NCI-H2196 treated with DMSO at 0.1 percent for 48 hours (cell line): Measurements from ENCODE around the gene CAPN15.

Experiments used
- DNase-seq: peaks from one replicate; lab custom pipeline; 2025; ENCODE audit not compliant: unreplicated experiment; lab: John Stamatoyannopoulos, UW

CAPN15 gene

GRCh38 chr16:540645-541340, 13.3 kb downstream of the CAPN15 start:
- DNase-seq: no peak

GRCh38 chr16:543301-544164, 16.0 kb downstream of the CAPN15 start:
- DNase-seq: no peak

GRCh38 chr16:544517-544916, 17.0 kb downstream of the CAPN15 start:
- DNase-seq: no peak

- peak; percentile 22 for DNase-seq
Measured at GRCh38 chr16:546909-547770, 19.6 kb downstream of the CAPN15 start.

- no peak for DNase-seq
Measured at GRCh38 chr16:548586-548985, 21.1 kb downstream of the CAPN15 start.

- no peak for DNase-seq
Measured at GRCh38 chr16:549544-550263, 22.2 kb downstream of the CAPN15 start.

- no peak for DNase-seq
Measured at GRCh38 chr16:551210-551609, 23.7 kb downstream of the CAPN15 start.

- no peak for DNase-seq
Measured at GRCh38 chr16:552171-552570, 24.7 kb downstream of the CAPN15 start.

- no peak for DNase-seq
Measured at GRCh38 chr16:553601-554296, 26.2 kb downstream of the CAPN15 start.

- no peak for DNase-seq
Measured at GRCh38 chr16:554297-554621, 26.7 kb downstream of the CAPN15 start.

DNA sequence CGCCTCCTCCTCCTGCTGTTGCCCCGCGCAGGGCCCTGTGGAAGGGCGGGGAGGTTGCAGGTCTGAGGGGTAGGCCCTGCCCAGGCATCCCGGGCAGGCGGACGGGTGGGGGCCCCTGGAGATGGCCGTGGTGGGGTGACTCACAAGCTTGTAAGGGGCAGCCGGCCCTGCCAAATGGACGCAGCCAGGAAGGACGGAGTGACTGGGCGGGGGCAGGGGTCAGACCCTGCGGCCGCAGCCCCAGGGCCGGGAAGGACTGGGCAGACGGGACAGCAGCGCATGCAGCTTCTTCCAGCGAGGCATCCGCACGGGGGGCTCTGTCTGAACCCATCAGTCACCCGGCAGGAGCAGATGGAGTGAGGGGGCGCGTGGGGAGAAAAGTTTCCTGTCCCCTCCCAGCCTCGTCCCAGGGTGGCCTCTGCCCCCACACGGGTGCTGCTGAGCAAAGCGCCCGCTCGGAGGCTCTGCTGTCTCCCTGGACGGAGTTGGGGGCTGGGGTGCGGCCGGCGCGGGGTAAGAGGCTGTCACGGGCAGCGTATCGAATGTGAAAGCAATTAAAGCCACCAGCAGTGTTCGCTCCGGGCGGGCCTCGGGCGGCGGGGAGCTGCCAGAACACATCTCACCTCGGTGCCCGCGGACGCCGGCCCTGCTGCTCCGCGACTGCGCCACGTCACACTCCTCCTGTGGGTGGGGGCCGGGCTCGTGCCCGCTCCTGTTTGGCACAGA, 27.3 kb downstream of the CAPN15 start:
- no peak for DNase-seq

DNA sequence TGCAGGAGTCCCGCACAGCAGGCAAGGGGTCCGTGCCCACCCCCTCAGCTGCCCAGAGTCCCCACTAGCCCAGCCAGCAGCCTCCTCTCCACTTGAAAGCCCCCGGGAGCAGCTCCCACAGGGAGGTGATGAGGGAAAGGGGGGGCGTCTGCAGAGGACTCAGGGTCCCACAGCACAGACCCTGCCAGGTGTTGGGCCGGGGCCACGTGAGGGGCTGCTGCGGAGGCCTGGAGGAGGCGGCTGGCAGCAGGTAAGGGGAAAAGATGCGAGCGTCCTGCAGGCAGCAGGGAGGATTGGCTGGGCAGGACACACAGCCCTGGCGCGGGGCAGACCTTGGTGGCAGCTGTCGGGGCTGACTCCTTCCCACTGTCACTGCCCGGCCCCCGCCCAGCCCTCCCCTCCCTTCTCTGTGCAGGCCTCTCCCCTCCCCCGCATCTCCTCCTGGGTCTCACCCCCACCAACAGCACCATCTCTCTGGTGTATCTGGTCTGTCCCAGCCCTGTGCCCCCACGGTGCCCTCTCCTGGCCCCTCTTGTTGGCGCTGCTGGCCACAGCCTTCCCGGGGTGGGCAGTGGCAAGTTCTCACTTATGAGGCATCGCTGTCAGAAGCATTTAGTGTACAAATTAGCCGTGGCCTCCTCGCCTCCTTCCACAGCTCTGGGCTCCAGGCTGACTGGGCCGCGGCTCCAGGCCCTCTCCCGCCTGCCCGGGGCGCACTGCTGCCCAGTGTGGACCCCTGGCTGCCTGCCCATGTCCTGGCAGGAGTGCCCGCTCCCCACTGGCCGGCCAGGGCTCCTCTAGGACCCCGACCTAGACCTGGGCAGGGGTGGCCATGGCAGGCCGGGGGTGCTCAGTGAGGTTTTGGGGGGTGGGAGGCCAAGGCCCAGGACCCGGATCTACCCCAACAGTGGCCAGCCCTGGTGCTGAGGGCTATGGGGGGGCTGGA, 28.3 kb downstream of the CAPN15 start:
- DNase-seq: no peak

GRCh38 chr16:556474-557173, 29.1 kb downstream of the CAPN15 start:
- DNase-seq: no peak

GRCh38 chr16:557463-558297, 30.2 kb downstream of the CAPN15 start:
- DNase-seq: no peak

DNA sequence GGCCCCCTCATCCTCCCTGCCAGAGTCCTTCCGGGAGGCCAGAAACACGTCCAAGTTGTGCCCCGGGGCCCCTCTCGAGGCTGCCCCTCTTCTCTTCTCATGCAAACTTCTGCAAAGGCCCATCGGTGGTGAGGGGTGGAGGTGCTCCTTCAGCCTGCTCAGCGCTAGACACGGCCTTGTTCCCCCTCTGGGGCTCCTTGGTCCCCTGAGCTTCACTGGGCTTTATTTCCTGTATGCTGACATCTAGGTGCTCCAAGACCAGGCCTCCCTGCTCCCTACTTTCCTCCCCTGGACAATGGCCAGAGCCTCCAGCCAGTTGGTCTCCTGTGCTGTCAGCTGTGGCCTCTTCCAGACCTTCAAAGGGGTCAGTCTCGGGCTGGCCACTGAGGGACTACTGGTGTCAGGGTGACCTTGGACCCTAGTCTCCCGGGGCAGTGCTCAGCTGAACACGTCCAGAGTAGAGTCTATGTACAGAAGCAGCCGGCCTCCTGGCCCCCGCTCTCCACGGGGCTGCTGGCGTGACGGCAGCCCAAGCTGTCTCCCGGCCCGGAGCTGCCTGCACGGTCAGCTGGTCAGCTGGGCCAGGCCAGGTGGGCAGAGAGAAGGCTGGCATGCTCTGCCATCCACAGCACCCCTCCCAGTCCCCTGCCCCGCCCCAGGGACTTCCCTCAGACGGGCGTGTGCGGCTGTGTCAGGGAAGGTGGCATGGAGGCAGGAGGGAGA, 30.9 kb downstream of the CAPN15 start:
- no peak for DNase-seq

GRCh38 chr16:559021-559380, 31.5 kb downstream of the CAPN15 start:
- DNase-seq: no peak
